ENCODE results near the gene NRP2. TPM values are rescaled to one million over a fixed set of nuclear protein-coding genes. Genes with fewer than 3 reads are reported as not detected.

The NRP2 gene
- total RNA-seq, 1 donor from 2014 or later: 7.7 TPM

DNA sequence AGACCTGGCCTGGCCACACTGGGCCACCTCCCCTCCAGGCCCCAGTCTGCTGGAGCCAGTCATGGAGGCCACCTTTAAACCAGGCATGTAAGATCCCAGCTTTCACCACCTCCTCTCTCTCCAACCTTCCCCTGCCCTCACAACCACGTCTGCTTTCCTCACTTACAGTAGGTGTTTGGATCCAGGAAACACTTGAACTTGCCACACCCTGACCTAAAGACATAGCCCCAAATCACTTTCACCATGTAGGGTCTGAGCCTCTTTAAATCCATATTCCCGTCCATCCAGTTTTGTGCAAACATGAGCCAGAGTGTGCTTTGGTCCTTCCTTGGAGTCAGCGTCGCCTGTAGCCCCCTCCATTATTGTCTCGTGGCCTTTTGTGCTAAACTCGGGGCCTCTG, 66.8 kb downstream of the NRP2 start:
- ATAC-seq (no peak), DNase-seq (ENCODE audit: low spot score) (no peak)

DNA sequence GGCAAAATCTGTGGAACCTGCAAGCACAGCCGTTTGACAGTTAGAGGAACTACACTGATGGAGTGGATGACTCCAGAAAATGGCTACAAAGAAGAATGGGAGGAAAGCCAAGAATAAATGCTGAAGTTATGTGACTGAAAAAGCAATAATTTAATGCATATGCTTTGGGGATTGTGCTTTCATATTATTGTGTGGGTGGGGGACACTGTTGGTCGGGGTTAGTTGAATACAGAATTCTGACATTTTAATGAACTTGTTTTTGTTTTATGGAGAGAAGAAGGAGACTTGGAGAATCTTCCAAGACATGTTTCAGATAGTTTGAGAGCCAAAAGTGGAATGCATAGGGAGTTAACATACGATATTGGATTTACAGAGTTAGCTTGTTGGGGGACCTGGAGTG, 68.5 kb downstream of the NRP2 start:
- ATAC-seq (no peak), DNase-seq (ENCODE audit: low spot score) (no peak)

DNA sequence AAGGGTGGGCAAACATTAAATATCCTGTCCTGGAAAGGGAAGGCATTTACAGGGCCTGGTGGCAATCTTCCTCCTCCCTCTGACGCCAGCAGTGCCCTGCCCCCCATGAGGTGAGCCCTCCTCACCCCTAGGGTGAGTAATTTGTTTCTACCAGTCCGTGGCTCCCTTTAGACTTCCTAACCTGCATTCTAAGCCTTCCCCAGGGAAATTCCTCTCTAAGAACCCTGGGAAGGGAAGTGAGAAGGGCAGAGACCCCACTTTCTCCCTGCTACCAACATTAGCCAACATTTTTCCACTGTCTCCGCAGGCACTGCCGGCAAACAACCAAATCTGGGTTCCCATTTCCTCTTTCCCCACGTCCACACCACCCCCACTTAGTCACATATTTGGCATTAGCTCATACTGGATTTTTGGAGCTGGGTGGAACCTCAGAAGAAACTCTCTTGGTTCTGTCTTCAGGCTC, 69.3 kb downstream of the NRP2 start:
- DNase-seq (ENCODE audit: low spot score): no peak
- no peak for ATAC-seq

DNA sequence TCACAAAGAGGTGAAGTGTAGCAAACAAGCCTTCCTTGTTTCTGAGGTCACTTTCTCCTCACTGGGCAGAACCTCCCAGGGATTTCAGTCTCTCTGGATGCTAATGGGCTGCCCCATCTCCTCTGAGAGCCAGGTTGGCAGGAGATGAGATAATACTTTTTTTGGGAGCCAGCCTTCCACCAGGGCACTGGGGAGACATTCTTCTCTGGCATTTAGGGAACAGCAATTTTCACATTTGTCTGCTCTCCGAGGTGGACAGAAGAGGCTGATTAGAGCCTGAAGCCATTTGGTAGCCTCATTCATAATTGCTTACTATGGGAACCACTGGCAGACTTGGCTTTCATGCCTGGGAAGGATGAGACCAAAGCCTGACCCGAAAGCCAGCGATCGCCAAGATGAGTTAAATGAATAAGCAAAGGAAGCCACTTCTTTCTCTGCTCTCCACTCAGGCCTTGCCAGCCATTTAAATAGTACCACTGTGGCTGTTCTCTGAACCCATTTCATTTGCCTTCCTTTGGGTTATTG, 70.1 kb downstream of the NRP2 start:
- DNase-seq (ENCODE audit: low spot score) (no peak), ATAC-seq (no peak)

DNA sequence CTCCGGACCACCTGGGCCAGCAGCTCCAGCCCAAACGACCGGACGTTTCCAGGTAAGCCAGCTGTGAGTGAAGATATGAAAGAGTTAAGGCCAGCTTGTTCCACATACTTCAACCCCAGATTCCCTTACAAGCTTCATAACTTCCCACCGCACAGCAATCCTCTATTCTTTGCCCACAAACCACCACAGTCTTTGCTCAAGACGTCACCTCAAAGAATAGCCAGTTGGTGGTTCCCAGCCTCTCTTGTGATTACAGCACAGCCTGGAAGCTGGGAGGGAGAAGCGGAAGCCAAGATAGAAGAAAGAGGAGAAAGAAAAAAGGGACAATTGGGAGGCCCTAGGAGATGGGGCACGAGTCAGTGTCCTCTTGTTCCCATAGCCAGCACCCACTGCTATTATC, 70.6 kb downstream of the NRP2 start:
- no peak for ATAC-seq
- no peak for DNase-seq (ENCODE audit: low spot score)

DNA sequence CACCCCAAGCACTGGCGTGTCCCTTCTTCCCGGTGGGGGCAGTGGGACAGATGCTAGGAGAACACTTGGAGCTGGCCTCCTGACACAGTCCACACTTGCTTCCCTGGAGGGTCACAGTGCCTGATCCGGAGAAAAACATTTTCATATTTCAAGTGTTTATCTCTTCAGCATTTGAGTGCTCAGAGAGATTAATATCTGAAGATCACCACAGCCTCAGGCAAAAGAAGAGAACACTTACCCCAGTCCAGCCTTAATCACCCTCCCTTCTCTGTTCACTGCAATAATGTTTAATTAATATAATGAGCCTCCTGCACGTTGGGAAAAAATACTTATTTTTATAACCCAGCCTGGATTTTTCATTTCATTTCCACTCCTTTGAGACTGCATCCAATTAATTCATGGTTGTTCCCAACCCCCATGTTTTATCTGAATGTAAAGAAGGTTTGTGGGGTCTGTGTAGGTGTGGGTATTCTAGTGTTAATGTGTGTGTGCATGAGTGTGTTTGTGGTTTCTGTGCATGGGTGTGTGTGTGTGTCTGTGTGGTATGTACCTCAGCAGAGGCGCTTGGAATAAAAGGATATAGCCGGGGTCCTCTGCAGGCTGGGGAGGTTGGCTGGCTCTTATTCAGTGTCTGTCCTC, 72.1 kb downstream of the NRP2 start:
- ATAC-seq: no peak

DNA sequence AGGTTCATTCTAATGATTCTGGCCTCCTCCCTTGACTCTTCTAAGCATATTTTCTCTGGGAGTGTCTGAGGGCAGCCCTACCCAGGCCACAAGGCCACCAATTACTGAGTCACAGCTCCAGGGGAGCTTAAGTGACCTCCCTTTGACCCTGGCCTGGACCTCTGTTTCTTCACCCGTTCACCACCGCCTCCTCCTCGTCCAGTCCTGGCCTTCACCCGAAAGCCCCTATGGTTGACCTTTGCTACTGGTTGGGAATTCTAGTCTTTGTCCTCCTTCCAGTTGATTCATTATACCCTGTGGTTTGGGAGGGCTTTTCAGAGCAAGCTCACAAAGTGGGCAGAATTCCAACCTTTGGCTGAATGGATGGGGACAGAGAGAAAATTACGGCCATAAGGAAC, 72.6 kb downstream of the NRP2 start:
- no peak for DNase-seq (ENCODE audit: low spot score)
- no peak for ATAC-seq

More for the DNA sequence above, 72.1 kb downstream of the NRP2 start:
- no peak for DNase-seq (ENCODE audit: low spot score)

DNA sequence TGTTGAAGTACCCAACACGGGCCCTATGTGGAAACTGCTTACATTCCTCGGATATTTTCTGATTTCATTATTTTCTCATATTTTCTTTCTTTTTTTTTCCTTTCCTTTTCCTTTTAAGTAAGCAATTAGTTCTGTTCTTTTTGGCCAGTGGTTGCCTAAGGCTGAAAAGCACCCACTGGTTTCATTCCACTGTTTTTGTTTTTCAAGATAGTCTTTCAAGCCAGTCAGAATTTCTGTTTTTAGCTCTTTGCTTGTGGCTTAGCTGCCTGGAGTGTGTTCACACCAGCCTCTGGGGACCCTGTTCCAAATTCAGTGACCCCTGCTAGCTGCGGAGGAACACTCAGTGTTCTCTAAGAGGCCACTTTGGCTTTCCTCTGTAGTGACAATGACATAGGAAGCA, 73.6 kb downstream of the NRP2 start:
- ATAC-seq (no peak), DNase-seq (ENCODE audit: low spot score) (no peak)

DNA sequence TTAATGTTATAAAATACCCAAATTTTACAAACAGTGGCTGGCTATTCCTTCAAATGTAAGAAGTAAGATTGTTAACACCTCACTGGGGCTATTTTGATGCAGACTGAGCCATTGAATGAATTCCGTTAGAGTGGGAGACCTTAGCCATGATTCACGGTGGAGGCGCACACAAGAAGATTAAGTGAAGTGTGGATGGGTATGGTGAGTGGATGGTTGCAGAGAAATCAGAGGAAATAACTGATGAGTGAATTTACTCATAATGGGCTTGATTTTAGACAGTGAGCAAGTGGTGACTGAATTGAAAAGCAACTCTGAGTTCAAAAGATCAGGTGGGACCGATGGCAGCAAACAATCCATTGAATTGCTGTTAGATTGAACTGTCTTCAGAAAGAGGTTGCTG, 75.0 kb downstream of the NRP2 start:
- DNase-seq (ENCODE audit: low spot score): no peak

DNA sequence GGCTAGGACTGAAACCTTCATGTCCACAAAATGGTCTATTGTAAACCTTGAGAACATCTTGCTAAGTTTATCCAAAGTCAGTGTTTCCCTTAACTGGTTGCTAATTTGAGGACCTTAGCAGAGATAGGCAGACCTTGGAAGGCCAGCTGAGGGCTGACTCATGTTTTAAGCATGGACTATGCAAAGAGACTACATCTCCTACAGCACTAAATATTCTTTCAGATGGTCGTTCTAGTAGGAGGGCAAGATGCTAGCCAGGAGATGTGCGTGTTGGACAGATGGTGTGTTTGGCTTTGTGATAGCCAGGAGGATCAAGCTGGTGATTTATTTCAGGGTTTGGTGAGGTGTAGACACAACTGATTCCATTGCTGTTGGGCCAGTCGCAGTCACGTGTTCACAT, 75.8 kb downstream of the NRP2 start:
- peak; percentile 19 for ATAC-seq
- no peak for DNase-seq (ENCODE audit: low spot score)

More for the DNA sequence above, 75.0 kb downstream of the NRP2 start:
- no peak for ATAC-seq

DNA sequence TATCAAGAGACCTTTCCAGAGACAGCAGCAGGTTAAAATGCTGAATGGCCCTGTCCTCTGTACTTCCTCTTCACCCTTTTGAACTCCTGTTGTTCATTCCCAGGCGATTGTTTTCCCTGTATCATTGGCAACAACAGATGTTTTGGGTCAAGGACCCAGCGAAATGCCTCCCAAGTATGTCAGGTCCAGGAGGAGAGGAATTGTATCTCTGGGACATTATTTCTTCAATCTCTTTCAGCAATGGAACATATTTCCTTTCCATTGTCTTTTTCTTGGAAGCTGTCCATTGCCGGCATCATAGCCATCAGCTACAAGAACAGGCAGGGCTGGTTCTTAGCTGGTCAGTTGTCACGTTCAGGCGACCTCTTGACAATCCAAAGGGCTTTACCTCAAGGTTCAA, 76.2 kb downstream of the NRP2 start:
- ATAC-seq: peak; percentile 45
- DNase-seq (ENCODE audit: low spot score): no peak

DNA sequence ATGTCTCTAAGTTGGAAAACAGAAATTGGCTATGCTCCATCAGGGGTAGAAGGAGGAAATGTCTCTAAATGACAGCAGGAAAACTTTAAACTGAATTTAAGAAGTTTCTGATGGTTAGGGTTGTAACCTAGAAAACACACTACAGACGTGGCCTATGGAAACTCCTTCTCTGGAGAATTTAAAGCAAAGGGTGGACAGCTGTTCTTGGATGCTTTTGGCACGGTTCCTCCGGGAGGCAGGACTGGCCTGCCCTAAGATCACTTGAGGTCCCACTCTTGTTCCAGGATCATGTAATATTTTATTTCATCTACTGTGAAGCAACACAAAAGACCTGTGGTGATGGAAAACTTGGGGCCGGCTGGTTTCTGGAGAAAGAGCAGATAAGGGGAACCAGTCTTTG, 77.0 kb downstream of the NRP2 start:
- no peak for DNase-seq (ENCODE audit: low spot score)
- no peak for ATAC-seq

DNA sequence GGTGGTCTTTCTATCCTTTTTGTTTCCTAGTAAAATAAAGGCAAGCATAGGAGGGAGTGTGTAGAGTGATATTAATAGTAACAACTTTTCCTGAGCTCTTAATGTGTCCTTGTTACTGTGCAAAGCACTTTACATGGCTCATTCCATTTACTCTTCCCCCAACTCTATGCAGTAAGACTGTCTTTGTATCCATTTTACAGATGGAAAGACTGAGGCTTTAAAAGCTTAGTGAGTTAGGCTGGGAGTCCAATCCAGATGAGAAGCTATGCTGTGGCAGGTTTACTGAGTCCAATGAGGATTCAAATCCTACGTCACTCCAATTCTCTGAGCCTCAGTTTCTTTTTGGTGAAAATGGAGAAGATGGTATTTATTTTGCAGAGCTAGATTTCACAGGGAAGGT, 77.4 kb downstream of the NRP2 start:
- ATAC-seq: no peak
- no peak for DNase-seq (ENCODE audit: low spot score)

DNA sequence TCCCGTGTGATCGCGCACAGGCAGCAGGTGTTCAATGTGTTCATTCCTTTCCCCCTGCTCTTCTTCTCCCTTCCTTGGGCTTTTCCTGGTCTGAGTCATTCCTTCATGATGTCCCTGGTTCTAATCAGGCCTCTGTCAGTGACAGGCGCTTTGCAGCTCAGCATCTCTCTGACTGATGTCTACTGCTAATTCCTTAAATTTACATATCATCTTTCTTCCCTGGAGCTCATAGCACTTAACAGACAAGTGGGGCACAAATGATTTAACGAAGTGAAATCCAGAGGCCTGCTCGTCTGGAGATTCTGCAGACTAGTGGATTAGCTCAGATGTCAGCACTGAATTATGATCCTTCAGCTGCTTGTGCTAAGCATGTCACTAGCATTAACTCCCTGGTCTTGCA, 77.9 kb downstream of the NRP2 start:
- ATAC-seq (no peak), DNase-seq (ENCODE audit: low spot score) (no peak)

DNA sequence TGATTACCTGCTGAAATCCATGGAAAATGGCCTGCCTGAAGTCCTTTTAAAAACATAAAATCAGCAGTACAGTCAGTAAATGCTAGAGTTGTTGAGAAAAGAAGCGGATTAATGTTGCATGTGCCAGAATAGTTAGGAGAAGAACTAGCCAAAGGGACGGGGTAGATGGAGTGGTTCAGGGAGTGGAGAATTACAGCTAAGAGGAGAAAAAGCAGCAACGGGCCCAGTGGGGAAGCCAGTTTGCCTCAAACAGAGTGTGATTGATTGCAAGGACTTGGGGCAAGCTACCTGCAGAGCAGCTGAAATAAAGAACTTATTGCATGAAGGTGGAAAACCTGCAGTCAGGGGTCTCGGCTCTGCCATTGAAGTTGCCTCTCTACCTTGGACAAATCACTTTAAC, 79.1 kb downstream of the NRP2 start:
- DNase-seq (ENCODE audit: low spot score) (no peak), ATAC-seq (no peak)

DNA sequence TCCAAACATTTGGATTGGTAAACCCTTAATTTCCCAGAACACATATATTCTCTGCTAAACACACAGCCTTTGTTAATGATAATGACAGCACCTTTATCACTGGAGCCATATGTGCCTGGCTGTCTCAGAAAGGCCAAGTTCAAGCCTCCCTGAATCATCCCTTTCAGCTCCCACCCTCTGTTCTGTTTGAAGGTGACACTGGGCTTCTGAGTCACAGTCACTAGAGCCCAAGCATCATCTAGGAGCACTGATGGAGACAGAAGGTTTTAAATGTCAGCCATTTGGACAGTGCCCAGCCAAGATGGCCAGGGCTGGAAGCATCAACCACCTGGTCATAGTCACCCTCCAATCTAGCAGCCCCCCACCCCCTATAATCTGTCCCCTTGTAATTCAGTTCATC, 80.6 kb downstream of the NRP2 start:
- DNase-seq (ENCODE audit: low spot score): no peak
- no peak for ATAC-seq

DNA sequence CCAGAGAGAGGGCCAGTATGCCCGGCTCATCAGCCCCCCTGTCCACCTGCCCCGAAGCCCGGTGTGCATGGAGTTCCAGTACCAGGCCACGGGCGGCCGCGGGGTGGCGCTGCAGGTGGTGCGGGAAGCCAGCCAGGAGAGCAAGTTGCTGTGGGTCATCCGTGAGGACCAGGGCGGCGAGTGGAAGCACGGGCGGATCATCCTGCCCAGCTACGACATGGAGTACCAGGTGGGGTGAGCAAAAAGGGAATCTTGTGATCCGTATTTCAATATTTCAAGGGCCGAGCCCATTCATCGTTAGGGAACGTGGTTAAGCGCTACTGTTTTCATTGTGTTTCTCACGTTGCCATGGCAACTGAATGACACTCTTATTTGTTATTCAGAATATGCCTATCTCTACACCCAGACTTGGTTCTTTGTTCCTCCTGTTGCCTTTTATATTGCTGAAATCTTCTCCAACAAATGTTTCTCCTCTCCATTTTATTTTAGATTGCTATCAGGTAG, 81.5 kb downstream of the NRP2 start:
- ATAC-seq (peak; percentile 50), DNase-seq (ENCODE audit: low spot score) (no peak)

DNA sequence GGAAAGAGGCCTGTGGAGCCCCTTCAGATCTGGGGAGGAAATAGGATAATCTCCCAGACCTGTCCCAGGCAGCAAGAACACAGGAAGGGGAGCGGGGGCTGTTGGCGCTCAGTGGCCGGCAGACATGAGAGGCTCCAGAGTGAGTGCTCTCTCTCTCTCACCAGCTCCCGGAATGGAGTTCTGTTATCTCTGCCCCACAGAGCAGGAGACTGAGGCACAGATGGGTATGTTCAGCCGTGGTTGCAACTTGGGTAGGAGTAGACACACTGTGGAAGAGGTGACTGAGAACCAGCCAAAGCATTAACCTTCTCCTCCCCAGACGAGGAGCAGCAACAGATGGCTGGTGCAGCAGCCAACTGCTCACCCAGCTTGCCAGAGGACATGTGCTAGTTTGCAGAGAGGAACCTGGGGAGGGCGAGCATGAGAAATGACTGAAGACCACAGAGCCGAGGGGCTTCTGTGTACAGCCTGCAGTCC, 82.0 kb downstream of the NRP2 start:
- DNase-seq (ENCODE audit: low spot score) (no peak), ATAC-seq (peak; percentile 35)

DNA sequence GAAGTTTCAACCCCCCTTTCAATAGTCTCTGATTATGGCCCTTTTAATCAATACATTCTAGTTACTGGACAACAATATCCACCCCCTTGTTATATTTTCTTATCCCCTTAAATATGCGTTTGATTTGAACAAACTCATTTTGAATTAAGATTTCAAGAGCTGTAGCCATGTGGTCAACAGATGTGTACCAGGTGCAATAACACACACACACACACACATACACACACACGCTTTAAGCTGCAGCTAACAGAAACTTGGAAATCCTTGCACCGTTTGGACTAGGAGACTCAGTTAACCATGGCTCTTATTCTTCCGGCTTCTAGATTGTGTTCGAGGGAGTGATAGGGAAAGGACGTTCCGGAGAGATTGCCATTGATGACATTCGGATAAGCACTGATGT, 82.8 kb downstream of the NRP2 start:
- DNase-seq (ENCODE audit: low spot score): no peak
- ATAC-seq: no peak

DNA sequence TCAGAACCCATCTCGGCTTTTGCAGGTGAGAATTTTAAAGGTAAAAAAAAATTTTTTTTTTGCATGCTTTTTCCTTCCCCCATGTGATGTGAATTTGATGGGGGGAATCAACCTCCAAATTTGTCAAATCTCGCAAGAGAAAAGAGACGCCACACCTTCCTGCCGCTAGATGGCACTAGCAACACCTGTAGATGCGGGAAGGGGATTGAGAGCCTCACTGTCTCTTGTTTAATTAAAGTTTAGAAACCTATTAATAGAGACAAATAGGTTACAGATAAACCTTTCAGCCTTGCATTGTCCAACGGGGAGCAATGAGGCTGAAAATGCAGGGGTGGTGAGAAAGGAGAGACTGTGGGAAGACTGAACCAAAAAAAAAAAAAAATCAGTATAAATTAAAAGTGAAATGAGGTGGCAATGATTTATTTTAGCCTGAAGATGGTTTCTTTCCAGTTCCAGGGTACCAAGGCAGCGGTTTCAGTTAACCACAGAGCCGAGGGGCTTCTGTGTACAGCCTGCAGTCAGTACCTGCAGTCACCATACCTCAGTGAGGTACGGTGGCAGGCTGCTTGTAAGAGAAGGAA, 84.6 kb downstream of the NRP2 start:
- ATAC-seq: peak; percentile 84

DNA sequence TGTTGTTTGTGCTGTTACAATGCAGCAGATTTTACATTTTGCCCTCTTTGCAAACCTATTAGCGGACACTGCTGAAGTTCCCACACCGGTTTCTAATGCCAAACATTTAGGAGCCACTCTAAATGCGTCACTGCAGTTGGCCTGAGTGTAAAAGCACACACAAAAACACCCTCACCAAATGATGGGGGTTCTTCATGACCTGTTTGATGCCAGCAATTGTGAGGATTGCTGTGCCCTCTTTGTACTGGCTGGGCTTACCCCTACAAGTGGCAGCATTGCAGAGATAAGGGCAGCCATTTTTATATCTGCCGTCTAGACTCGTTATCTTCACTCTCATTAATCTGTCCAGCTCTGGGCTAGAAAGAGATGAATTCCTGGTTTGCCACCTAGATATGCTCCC, 85.3 kb downstream of the NRP2 start:
- no peak for ATAC-seq

More for the DNA sequence above, 84.6 kb downstream of the NRP2 start:
- DNase-seq (ENCODE audit: low spot score): no peak

DNA sequence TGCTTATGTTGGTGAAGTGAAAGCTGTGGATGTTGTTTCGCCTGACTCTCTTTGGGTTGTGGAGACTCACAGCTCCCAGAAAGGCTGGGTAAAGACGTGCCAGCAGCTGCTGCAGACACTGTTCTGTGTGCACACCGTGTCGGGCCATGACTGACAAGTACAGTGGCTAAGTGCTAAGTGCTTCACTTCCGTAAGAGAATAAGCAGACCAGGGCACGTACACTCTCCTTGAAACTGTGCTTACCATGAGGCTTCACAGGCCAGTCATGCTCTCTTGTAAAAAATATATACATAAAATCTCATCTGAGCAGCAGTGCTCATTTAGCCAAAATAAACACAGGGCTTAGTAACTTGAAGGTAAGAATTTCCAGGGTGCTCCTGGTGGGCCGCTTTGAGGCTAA, 86.0 kb downstream of the NRP2 start:
- DNase-seq (ENCODE audit: low spot score) (no peak), ATAC-seq (no peak)

More for the DNA sequence above, 85.3 kb downstream of the NRP2 start:
- DNase-seq (ENCODE audit: low spot score): no peak

All from left lobe of liver (tissue), 2 donors.